Activated naive CD8-positive, alpha-beta T cell treated with anti-CD3 and anti-CD28 coated beads for 36 hours (primary cell): ENCODE measurements around the gene DNAAF5. TPM values are rescaled to one million over a fixed set of nuclear protein-coding genes. Genes with fewer than 3 reads are reported as not detected.

Experiments used
- total RNA-seq, 2 experiments: library from RNA; stranded (reverse); gene quantifications; one replicate each; pipeline ENCODE4 v1.2.3, GENCODE V29; 2021

Gene DNAAF5
- total RNA-seq, 2 experiments from 2014 or later, result 46.8 to 48.5 TPM

Other genes with a start within 250 kb of the DNAAF5 start
- gene PDGFA, start 206.9 kb upstream of the DNAAF5 start, total RNA-seq, result 1 to 10 TPM; 3.3 to 4.1 TPM
- 10 to 100 TPM; 38.1 to 40.2 TPM for gene PRKAR1B, start 582 bp downstream of the DNAAF5 start, total RNA-seq
- gene SUN1, start 105.8 kb downstream of the DNAAF5 start, total RNA-seq, result 10 to 100 TPM; 50.1 to 53.4 TPM
- gene GET4, start 149.9 kb downstream of the DNAAF5 start, total RNA-seq, result 10 to 100 TPM; 35.2 to 39.6 TPM
- 10 to 100 TPM; 49.9 to 56.7 TPM for gene ADAP1, start 228.0 kb downstream of the DNAAF5 start, total RNA-seq
- 10 to 100 TPM; 17.7 to 18.1 TPM for gene COX19, start 248.8 kb downstream of the DNAAF5 start, total RNA-seq